GM19438 (cell line): Measurements from ENCODE around the gene NGEF.

Source experiments
- ATAC-seq: cut with Tn5 transposase; IDR thresholded peaks from one replicate; pipeline ENCODE4 v1.9.1; 2021; ENCODE audit warnings: low read depth; ENCODE audit not compliant: unreplicated experiment

Gene NGEF

GRCh38 chr2:232888099-232888836 lies 124.8 kb downstream of the NGEF start:
- no peak for ATAC-seq

GRCh38 chr2:232887171-232887850 lies 125.7 kb downstream of the NGEF start:
- no peak for ATAC-seq

GRCh38 chr2:232886632-232887031 lies 126.4 kb downstream of the NGEF start:
- no peak for ATAC-seq

GRCh38 chr2:232886176-232886575 lies 126.9 kb downstream of the NGEF start:
- no peak for ATAC-seq

- no peak for ATAC-seq
These were observed 127.6 kb downstream of the NGEF start for GRCh38 chr2:232885264-232885961.

GRCh38 chr2:232884549-232885263 lies 128.3 kb downstream of the NGEF start:
- no peak for ATAC-seq

- ATAC-seq, result no peak
These were observed 129.0 kb downstream of the NGEF start for GRCh38 chr2:232884001-232884421.

- ATAC-seq, result no peak
These were observed 129.8 kb downstream of the NGEF start for GRCh38 chr2:232883116-232883721.

GRCh38 chr2:232882505-232883115 lies 130.4 kb downstream of the NGEF start:
- ATAC-seq, result no peak

GRCh38 chr2:232882085-232882484 lies 131.0 kb downstream of the NGEF start:
- no peak for ATAC-seq

- no peak for ATAC-seq
These were observed 132.2 kb downstream of the NGEF start for GRCh38 chr2:232880764-232881351.

- ATAC-seq, result no peak
These were observed 133.2 kb downstream of the NGEF start for GRCh38 chr2:232879618-232880494.

- no peak for ATAC-seq
These were observed 134.0 kb downstream of the NGEF start for GRCh38 chr2:232878855-232879617.

GRCh38 chr2:232877940-232878511 lies 135.0 kb downstream of the NGEF start:
- ATAC-seq, result no peak

- ATAC-seq, result no peak
These were observed 136.0 kb downstream of the NGEF start for GRCh38 chr2:232876978-232877441.

- no peak for ATAC-seq
These were observed 136.7 kb downstream of the NGEF start for GRCh38 chr2:232876161-232876977.
